Activated T-helper 1 cell treated with anti-CD3 and anti-CD28 coated beads, Interleukin-12 subunit alpha, Interleukin-12 subunit beta, Interleukin-2, Interleukin-4 antibody, amounts not matched to agents 30 ng/mL and 10 ng/mL and 1 ng/mL, durations not matched to agents 14 hours and 24 hours and 36 hours (primary cell): Measurements from ENCODE around the gene ANXA2. TPM values are rescaled to one million over a fixed set of nuclear protein-coding genes. Genes with fewer than 3 reads are reported as not detected.

Experiments
- DNase-seq: peaks from one replicate; pipeline ENCODE4 v3.0.0; 2021; ENCODE audit warnings: low spot score
- H3K27ac Mint-ChIP-seq: one replicate; pipeline ENCODE4 v1.8.0; 2021; ENCODE audit warnings: mild to moderate bottlenecking, mixed read lengths
- H3K27me3 Mint-ChIP-seq: one replicate; pipeline ENCODE4 v1.8.0; 2022; ENCODE audit warnings: mild to moderate bottlenecking, moderate library complexity, mixed read lengths; ENCODE audit not compliant: insufficient read depth
- H3K36me3 Mint-ChIP-seq: one replicate; pipeline ENCODE4 v1.8.0; 2021; ENCODE audit warnings: low read depth, mixed read lengths
- H3K4me1 Mint-ChIP-seq: one replicate; pipeline ENCODE4 v1.8.0; 2021; ENCODE audit warnings: low read depth, mixed read lengths
- H3K4me3 Mint-ChIP-seq: one replicate; pipeline ENCODE4 v1.8.0; 2021; ENCODE audit warnings: mild to moderate bottlenecking, moderate library complexity, mixed read lengths
- H3K9me3 Mint-ChIP-seq: one replicate; pipeline ENCODE4 v1.8.0; 2021; ENCODE audit warnings: mixed read lengths
- intact Hi-C: fragments of 100-400 bp; cut with micrococcal nuclease; formaldehyde crosslinking; loops from one replicate; pipeline ENCODE4 v1.15.1; 2024
- total RNA-seq: library from RNA; stranded (reverse); gene quantifications from 2 replicates; pipeline ENCODE4 v1.2.3, GENCODE V29; 2022

Gene ANXA2
- total RNA-seq, 1 donor from 2014 or later: 247 TPM

DNA sequence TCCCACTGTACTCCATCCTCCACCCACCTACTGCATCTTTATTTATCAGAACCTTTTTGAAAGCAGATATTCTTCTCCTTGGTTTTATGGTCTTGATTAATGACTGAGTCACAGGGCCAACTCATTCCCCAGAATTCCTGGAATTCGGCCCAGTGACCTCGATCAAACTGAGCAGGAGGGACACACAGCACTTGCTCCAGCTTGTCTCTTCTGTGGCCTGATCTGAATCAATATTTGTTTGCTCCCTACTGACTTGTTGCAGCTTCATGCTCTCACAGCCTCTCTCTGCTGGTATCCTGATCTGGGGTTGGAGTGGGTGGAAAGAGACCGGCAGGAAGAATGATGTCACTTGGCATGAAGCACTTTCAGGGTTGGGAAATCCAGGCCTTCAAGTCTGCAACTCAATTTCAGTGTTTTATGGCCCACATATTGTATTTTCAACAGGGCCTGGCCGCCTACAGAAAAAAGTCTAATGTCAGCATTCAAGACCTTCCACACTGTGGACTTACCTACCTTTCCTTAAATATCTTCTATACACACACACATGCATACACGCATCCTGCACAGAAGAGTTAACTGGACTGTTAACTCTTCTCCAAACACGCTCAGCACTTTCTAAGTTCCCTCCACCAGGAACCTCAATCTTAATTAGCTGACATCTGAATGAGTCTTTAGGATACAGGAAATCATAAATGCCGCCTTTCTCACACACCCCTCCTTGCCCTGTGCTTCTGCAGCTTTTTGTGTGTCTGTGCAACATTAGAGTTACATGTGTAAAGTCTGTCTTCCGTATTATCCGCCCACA is 4.6 kb downstream of the ANXA2 start:
- peak overlapping the region; percentile 83 for H3K27ac Mint-ChIP-seq
- no peaks in the 10 kb centered on the region for H3K9me3 Mint-ChIP-seq
- peaks cover 42% of the 10 kb centered on the region for H3K36me3 Mint-ChIP-seq
- H3K4me1 Mint-ChIP-seq: peaks cover 83% of the 10 kb centered on the region
- intact Hi-C loops: loop anchor here (1.0 to 10.0 kb wide), 6 partner anchors 85 to 598 kb away; no protein-coding TSS in a partner anchor
- H3K27me3 Mint-ChIP-seq: no peaks in the 10 kb centered on the region
- DNase-seq: no peak
- H3K4me3 Mint-ChIP-seq: peak overlapping the region; percentile 47

DNA sequence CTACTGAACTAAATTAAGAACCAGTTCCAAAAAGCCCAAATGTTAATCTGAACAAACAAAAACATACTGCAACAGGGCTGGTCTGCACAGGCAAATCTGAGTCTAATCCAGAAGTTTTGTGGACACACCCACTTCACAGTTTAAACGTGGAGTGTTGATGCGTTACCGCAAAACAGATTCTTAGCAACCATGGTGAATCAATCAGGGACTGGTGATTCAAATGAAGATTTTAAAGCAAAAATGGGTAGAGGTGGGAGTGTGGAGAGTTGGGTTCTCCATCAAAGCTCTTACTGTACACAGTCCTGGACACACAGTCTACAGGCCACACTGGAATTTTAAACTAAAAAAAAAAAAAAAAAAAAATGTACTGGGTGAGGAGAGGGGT is 5.2 kb downstream of the ANXA2 start:
- intact Hi-C loops: loop anchor here (1.0 to 10.0 kb wide), 5 partner anchors 262 to 598 kb away; no protein-coding TSS in a partner anchor
- Mint-ChIP-seq H3K36me3 (peaks cover 43% of the 10 kb centered on the region), H3K27me3 (no peaks in the 10 kb centered on the region), H3K4me3 (peak overlapping the region; percentile 11), H3K4me1 (peaks cover 83% of the 10 kb centered on the region), H3K9me3 (no peaks in the 10 kb centered on the region), H3K27ac (peak overlapping the region; percentile 83)
- DNase-seq: peak; percentile 37

DNA sequence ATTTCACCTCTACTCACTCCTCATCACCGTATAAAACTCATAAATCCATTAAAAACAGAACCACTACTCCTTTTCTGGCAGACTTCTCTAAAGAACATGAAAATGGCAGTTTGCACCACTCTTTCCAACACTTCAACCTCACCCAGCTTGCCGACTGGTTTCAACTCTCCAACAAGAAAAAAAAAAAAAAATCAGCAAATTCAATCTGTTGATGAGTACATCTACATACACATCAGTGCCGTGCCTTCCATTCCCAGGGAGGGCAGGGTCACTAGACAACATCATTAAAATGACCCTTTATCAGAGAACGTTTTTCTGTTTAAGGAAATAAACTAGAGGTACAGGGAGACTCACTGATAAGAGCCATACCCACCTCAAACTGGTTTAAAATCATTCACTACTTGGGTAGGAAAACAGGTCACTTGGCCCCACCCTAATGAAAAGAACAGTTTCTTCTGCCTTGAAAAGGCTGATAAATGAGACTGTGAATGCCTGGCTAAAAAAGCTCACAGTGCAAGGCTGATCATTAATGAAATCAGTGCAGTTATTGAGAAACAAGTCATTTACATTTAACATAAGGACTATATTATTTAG is 6.0 kb downstream of the ANXA2 start:
- peaks cover 46% of the 10 kb centered on the region for H3K36me3 Mint-ChIP-seq
- no peaks in the 10 kb centered on the region for H3K27me3 Mint-ChIP-seq
- peaks cover 88% of the 10 kb centered on the region for H3K4me1 Mint-ChIP-seq
- DNase-seq: no peak
- no peak overlapping the region for H3K4me3 Mint-ChIP-seq
- no peaks in the 10 kb centered on the region for H3K9me3 Mint-ChIP-seq
- intact Hi-C loops: loop anchor here (1.0 to 10.0 kb wide), 5 partner anchors 263 to 597 kb away; no protein-coding TSS in a partner anchor
- H3K27ac Mint-ChIP-seq: peak overlapping the region; percentile 53

DNA sequence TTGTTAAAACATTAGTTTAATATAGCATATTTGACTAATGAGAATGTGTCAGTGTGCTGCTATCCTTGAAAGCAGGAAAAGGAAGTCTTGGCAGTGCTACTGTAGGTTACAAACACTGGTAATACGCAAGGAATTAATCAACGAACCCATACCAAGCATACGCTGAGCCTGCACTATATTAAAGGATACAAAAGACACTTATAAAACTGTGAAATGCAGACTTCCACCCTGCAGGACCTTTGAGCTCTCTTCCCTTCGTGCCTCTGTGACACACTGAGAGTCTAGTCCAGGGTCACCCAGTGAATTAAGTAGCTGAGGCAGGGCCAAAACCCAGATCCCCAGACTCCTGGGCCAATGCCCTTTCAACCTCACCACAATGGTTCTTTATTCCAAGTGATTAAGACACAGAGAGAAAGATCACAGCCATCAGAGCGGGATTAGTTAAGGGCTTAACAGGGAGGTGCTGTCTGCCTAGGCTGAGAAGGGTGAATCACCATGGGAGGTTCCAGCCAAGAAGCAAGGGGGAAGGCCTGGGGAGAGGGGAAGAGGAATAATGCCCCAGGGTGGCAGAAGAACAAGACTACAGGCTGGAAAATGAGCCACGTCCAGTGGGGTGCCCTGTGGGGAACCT is 6.8 kb downstream of the ANXA2 start:
- intact Hi-C loops: loop anchor here (10.0 kb wide), 3 partner anchors 264 to 596 kb away; no protein-coding TSS in a partner anchor
- peaks cover 87% of the 10 kb centered on the region for H3K4me1 Mint-ChIP-seq
- H3K27me3 Mint-ChIP-seq: no peaks in the 10 kb centered on the region
- no peaks in the 10 kb centered on the region for H3K9me3 Mint-ChIP-seq
- H3K36me3 Mint-ChIP-seq: peaks cover 43% of the 10 kb centered on the region
- H3K4me3 Mint-ChIP-seq: no peak overlapping the region
- peak overlapping the region; percentile 81 for H3K27ac Mint-ChIP-seq
- DNase-seq: no peak

DNA sequence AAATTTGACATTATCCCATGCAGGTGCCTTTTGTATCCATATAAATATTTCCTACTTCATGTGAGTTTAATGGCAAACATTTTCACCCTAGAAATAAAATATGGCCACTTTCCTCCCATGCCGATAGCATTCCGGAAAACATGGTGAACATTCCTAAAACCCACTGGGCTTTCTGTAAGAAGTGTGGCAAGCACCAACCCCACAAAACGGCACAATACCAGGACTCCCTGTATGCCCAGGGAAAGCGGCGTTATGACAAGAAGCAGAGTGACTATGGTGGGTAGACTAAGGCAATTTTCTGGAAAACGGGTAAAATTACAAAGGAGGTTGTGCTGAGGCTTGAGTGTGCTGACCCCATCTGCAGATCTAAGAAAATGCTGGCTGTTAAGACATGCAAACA is 7.6 kb downstream of the ANXA2 start:
- intact Hi-C loops: loop anchor here (10.0 kb wide), 3 partner anchors 265 to 595 kb away; no protein-coding TSS in a partner anchor
- peak overlapping the region; percentile 81 for H3K27ac Mint-ChIP-seq
- H3K27me3 Mint-ChIP-seq: no peaks in the 10 kb centered on the region
- no peak for DNase-seq
- H3K36me3 Mint-ChIP-seq: peaks cover 40% of the 10 kb centered on the region
- H3K4me1 Mint-ChIP-seq: peaks cover 81% of the 10 kb centered on the region
- H3K4me3 Mint-ChIP-seq: peak overlapping the region; percentile 34
- no peaks in the 10 kb centered on the region for H3K9me3 Mint-ChIP-seq

DNA sequence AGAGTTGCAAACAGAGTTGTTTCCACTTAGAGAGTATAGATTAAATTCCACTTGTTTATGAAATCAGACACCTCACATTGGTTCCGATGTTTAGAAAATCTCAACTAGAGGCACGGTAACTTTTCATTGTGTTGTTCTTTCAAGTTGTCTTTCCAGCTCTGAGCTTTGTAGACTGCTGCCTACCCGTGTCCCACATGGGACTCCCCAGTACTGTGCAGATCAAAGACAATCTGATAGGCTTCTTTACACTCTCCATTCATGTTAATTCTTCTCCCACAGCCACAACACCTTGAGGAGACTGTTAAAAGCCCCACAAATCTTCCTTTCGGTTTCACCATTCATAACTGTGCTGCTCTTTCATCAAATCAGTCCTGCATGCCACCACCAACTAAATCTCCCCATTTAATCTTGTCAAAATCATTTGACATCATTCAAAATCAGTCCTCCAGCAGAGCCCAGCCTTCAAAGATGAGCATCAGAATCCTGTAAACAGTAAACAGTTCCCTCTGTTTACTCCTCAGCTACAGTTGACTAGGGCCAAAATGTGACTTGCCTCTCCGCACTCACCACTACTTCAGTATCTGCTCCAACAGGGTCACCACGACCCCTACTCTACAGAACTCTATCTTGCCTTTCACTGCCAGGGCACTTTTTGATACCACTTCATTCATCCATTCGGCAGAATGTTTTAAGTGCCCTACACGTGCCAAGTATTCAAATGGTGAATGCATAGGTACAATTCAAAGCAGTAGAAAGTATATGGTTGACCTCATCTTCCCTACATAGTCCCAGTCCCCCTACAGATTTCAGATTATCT is 8.3 kb downstream of the ANXA2 start:
- Mint-ChIP-seq H3K27ac (peak overlapping the region; percentile 81), H3K4me1 (peaks cover 73% of the 10 kb centered on the region), H3K36me3 (peaks cover 37% of the 10 kb centered on the region), H3K4me3 (peak overlapping the region; percentile 34), H3K27me3 (no peaks in the 10 kb centered on the region), H3K9me3 (no peaks in the 10 kb centered on the region)
- peak; percentile 60 for DNase-seq
- intact Hi-C loops: loop anchor here (1.0 to 10.0 kb wide), 13 partner anchors 9 to 595 kb away; partner anchors contain the start of gene ICE2

DNA sequence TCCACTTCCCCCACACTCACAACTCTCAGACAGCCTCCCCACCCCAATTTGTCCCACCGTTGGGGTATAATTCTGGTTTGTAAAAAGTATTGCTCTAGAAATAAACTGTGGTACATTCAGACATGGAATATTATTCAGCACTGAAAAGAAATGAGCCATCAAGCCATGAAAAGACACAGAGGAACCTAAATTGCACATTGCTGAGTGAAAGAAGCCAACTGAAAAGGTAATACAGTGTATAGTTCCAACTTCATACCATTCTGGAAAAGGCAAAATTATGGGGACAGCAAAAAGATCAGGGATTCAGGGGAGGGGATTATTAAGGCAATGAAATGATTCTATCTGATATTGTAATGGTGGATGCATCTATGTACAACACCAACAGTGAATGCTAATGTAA is 10.5 kb downstream of the ANXA2 start:
- no peak for DNase-seq
- Mint-ChIP-seq H3K4me3 (no peak overlapping the region), H3K27me3 (no peaks in the 10 kb centered on the region), H3K27ac (peak overlapping the region; percentile 24), H3K9me3 (no peaks in the 10 kb centered on the region), H3K36me3 (peaks cover 39% of the 10 kb centered on the region), H3K4me1 (peaks cover 60% of the 10 kb centered on the region)
- intact Hi-C loops: no loop called here

DNA sequence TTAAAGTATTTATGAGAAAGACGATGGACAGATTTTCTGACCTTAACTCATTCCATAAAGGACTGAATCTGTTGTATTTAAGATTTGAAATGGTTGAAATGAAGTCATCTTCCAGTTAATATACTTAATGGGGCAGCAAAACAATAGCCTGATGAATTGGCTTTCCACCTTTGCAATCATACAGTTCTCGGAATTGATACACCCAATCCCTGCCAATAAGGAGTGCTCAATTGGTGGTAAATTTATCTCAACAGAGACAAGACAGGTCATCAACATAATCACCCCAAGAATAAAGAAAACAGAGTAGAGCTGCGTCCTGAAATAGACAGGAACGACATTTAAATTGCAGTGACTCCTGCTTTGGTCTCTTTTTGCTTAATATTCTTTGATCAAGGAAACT is 11.2 kb downstream of the ANXA2 start:
- H3K4me3 Mint-ChIP-seq: no peak overlapping the region
- no peaks in the 10 kb centered on the region for H3K27me3 Mint-ChIP-seq
- intact Hi-C loops: no loop called here
- DNase-seq: no peak
- H3K4me1 Mint-ChIP-seq: peaks cover 56% of the 10 kb centered on the region
- H3K27ac Mint-ChIP-seq: no peak overlapping the region
- H3K36me3 Mint-ChIP-seq: peaks cover 41% of the 10 kb centered on the region
- no peaks in the 10 kb centered on the region for H3K9me3 Mint-ChIP-seq

DNA sequence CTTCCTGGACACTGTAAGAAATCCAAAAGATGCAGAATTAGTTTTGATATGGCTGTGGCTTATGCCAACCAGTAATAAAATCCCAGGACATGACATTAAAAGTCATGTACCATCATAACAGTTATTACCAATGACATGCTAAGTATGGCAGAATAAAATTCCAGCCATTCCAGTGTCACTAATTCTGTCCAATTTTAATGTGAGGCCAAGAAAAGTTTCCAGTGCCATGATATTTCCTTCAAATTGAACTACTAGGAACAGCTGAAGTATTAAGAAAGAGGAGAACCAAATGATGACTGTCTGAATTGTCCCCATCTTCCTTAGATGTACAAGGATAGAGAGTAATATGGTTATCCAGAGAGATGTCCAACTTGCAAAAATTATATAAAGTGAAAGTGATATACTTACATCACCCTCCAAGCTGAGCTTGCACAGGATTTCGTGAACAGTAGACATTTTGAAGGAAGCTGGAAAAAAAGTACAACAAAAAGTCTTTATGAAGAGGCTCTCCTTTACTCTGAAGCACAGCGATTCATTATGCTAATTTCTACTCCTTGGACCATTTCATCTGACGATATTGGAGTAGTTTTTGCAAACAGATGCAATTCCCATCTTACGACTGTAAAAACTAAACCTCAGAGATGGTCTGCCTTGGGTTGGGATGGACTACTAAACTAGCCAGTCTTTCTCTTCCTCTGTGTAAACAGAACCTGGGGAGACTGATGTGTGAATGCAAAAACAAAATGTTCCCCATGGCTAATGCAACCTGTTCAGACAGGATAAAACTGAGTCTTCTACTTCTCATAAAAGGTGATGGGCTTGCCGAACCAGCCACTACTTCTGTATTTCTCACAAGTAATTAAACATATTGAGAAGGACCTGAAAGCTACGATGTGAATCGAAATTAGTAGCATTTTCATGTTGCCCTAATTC is 11.9 kb downstream of the ANXA2 start:
- H3K4me1 Mint-ChIP-seq: peaks cover 49% of the 10 kb centered on the region
- intact Hi-C loops: no loop called here
- H3K4me3 Mint-ChIP-seq: no peak overlapping the region
- peaks cover 46% of the 10 kb centered on the region for H3K36me3 Mint-ChIP-seq
- DNase-seq: no peak
- H3K9me3 Mint-ChIP-seq: no peaks in the 10 kb centered on the region
- no peaks in the 10 kb centered on the region for H3K27me3 Mint-ChIP-seq
- H3K27ac Mint-ChIP-seq: no peak overlapping the region

DNA sequence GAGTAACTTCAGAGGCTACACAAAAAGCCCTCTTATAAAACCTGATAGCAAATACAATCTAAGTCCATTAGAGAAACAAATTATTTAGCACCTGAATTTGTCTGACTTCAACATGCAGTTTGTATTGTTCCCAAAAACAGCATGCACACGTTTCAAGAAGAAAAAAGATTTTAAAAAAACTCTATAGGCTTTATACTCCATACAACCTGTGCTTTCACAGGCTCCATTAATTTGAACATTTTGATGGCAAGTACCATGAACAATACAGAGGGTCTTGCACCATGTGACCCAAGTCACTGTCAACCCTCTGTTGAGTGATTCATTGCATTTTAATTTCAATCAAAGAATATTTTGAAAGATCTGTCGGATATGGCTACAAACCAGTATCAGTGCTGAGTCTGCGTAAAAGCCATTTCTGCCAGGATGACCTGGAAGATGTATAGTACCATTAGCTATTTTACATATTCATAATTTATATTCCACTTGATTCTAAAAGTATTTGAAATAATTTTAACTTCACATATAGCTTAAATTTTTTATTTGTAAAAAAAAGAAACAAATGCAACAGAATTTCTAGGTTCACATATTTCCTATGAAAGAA is 13.2 kb downstream of the ANXA2 start:
- Mint-ChIP-seq H3K4me1 (peaks cover 36% of the 10 kb centered on the region), H3K36me3 (peaks cover 49% of the 10 kb centered on the region), H3K4me3 (no peak overlapping the region), H3K27ac (no peak overlapping the region), H3K9me3 (no peaks in the 10 kb centered on the region), H3K27me3 (no peaks in the 10 kb centered on the region)
- DNase-seq: no peak
- intact Hi-C loops: no loop called here

DNA sequence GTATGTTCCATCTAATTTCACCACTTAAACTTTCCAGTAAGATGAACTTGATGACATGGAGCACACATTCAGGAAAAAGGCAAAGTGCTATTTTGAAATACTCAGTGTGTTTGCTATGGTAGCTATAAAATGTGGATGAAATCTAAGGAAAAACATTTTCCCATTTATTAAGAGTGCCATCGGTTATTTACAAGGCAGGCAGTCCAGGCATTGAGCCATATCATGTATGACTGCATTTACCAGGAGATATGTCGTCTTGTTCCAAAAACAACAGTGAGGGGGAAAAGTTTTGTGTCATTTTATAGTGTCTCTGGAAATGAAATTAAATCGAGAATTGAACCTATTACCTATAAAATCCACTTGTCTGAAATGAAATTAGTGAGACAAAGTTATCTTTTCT is 13.7 kb downstream of the ANXA2 start:
- peaks cover 54% of the 10 kb centered on the region for H3K36me3 Mint-ChIP-seq
- H3K4me3 Mint-ChIP-seq: no peak overlapping the region
- intact Hi-C loops: no loop called here
- DNase-seq: no peak
- no peaks in the 10 kb centered on the region for H3K9me3 Mint-ChIP-seq
- H3K27me3 Mint-ChIP-seq: no peaks in the 10 kb centered on the region
- no peak overlapping the region for H3K27ac Mint-ChIP-seq
- peaks cover 30% of the 10 kb centered on the region for H3K4me1 Mint-ChIP-seq
